ENCODE measurements around the gene TRIM2.

The TRIM2 gene

GRCh38 chr4:153346563-153346962, 142.3 kb downstream of the TRIM2 start:
- Histone ChIP-seq H3K4me3 (ENCODE audit: extremely low read depth, insufficient read depth, low read length, poor library complexity, severe bottlenecking) (no peak overlapping the region), H3K27ac (ENCODE audit: low read depth, low read length, severe bottlenecking) (no peak overlapping the region), H3K4me1 (ENCODE audit: control insufficient read depth, insufficient read depth, low read length, poor library complexity, severe bottlenecking) (peaks cover 26% of the 10 kb centered on the region), H3K36me3 (ENCODE audit: control insufficient read depth, insufficient read depth, low read length) (peaks cover 4% of the 10 kb centered on the region), H3K9me3 (ENCODE audit: control insufficient read depth, low read length) (no peaks in the 10 kb centered on the region)
- 50 to 53% methylated on average over 4 to 5 of the region's 5 CpGs for WGBS, 2 experiments (ENCODE audit: insufficient coverage in 2 of 2)

DNA sequence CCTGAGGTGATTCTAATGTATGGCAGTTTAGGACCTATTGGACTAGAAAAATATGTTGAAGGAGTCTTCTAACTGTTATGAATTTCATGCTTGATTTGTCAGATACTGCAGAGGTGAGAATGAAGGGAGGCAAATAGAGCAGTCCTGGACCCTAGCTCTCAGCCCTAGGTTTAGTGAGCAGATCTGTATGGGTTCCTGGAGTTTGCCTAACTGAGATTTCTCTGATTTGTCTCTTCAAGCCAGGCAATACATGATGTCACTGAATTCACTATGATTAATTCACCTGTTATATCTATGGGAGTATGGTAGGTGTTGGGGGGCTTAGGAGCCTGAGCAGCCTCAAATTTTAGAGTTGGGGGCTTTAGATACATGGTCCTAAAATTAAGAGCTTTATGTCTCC, 142.9 kb downstream of the TRIM2 start:
- Histone ChIP-seq H3K4me1 (ENCODE audit: control insufficient read depth, insufficient read depth, low read length, poor library complexity, severe bottlenecking) (peaks cover 20% of the 10 kb centered on the region), H3K4me3 (ENCODE audit: extremely low read depth, insufficient read depth, low read length, poor library complexity, severe bottlenecking) (no peak overlapping the region)

DNA sequence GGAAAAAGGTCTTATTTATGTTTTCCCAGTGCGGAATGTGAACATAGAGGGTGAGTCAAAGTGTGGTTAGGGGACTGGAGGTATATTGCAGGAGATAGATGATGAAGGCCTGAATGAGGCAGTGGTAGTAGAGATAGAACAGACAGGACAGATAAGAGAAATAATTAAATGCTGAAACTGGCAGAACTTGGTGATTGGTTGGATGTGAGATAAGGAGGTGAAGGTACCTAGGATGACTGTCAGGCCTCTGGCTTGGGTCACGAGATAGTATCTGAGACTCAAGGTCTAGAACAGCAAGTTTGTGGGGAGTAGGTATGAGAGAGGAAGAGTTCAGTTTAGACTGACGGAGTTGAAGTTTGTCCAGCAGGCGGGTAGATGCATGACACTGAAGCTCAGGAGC, 143.8 kb downstream of the TRIM2 start:
- Histone ChIP-seq H3K4me1 (ENCODE audit: control insufficient read depth, insufficient read depth, low read length, poor library complexity, severe bottlenecking) (peaks cover 17% of the 10 kb centered on the region), H3K4me3 (ENCODE audit: extremely low read depth, insufficient read depth, low read length, poor library complexity, severe bottlenecking) (no peak overlapping the region), H3K27ac (ENCODE audit: low read depth, low read length, severe bottlenecking) (no peak overlapping the region), H3K36me3 (ENCODE audit: control insufficient read depth, insufficient read depth, low read length) (peaks cover 4% of the 10 kb centered on the region), H3K9me3 (ENCODE audit: control insufficient read depth, low read length) (no peaks in the 10 kb centered on the region)
- 89 to 93% methylated on average over 3 to 4 of the region's 4 CpGs for WGBS, 2 experiments (ENCODE audit: insufficient coverage in 2 of 2)

More for the DNA sequence above, 142.9 kb downstream of the TRIM2 start:
- Histone ChIP-seq H3K36me3 (ENCODE audit: control insufficient read depth, insufficient read depth, low read length) (peaks cover 4% of the 10 kb centered on the region), H3K27ac (ENCODE audit: low read depth, low read length, severe bottlenecking) (no peak overlapping the region), H3K9me3 (ENCODE audit: control insufficient read depth, low read length) (no peaks in the 10 kb centered on the region)

DNA sequence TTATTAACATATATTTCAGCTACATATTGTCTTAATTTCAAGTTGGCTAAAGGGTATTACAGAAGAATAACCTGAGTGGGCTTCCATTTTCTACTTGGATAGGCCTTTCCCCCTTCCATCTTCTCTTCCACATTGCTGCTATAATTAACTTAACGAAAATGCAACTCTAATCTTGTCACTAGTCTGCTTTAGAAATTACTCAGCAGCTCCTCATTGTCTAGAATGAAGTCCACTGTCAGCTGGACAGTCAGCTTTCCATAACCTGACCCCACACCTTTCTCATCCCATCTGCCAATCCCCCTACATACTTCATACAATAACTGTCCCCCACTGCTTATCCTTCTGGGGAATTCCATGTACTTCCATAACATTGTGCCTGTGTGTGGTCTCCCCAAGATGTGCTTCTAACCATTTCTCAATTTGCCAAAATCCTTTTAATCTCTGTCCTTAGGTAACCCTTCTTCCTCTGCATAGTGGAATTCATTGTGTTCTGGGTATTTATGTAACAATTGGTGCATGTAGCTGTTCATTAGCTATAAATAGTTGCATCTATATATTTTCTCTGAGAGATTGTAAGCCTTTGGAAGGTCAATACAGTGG, 145.1 kb downstream of the TRIM2 start:
- no peak overlapping the region for H3K4me3 ChIP-seq (ENCODE audit: extremely low read depth, insufficient read depth, low read length, poor library complexity, severe bottlenecking)
- H3K27ac ChIP-seq (ENCODE audit: low read depth, low read length, severe bottlenecking), result no peak overlapping the region
- H3K36me3 ChIP-seq (ENCODE audit: control insufficient read depth, insufficient read depth, low read length), result peaks cover 4% of the 10 kb centered on the region
- no peaks in the 10 kb centered on the region for H3K9me3 ChIP-seq (ENCODE audit: control insufficient read depth, low read length)
- H3K4me1 ChIP-seq (ENCODE audit: control insufficient read depth, insufficient read depth, low read length, poor library complexity, severe bottlenecking), result peaks cover 12% of the 10 kb centered on the region
- 89 to 100% methylated on average over 1 of the region's 1 CpG for WGBS, 2 experiments (ENCODE audit: insufficient coverage in 2 of 2)

DNA sequence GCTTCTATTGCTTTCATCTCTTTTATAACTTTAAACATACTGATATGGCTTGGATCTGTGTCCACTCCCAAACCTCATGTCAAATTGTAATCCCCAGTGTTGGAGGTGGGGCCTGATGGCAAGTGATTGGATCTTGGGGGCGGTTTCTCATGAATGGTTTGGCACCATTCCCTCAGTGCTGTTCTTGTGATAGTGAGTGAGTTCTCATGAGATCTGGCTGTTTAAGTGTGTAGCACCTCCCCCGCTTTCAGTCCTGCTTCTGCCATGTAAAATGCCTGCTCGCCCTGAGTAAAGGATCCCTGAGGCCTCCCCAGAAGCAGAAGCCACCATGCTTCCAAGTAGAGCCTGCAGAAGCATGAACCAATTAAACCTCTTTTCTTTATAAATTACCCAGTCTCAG, 157.9 kb downstream of the TRIM2 start:
- Histone ChIP-seq H3K4me1 (ENCODE audit: control insufficient read depth, insufficient read depth, low read length, poor library complexity, severe bottlenecking) (no peaks in the 10 kb centered on the region), H3K4me3 (ENCODE audit: extremely low read depth, insufficient read depth, low read length, poor library complexity, severe bottlenecking) (no peak overlapping the region), H3K9me3 (ENCODE audit: control insufficient read depth, low read length) (no peaks in the 10 kb centered on the region), H3K36me3 (ENCODE audit: control insufficient read depth, insufficient read depth, low read length) (peaks cover 26% of the 10 kb centered on the region), H3K27ac (ENCODE audit: low read depth, low read length, severe bottlenecking) (no peak overlapping the region)
- WGBS, 2 experiments (ENCODE audit: insufficient coverage in 2 of 2), result 80 to 81% methylated on average over 2 of the region's 3 CpGs

DNA sequence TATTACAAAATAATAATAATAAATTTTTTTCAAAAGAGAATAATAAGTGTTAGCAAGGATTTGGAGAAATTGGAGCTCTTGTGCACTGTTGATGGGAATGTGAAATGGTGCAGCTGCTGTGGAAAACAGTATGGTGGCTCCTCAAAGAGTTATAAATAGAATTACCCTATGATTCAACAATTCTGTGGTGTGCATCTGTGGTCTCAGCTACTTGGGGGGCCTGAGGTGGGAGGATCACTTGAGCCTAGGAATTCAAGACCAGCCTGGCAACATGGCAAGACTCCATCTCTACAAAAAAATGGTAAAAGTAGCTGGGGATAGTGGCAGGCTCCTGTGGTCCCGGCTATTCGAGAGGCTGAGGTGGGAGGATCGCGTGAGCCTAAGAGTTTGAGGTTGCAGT, 159.8 kb downstream of the TRIM2 start:
- peaks cover 31% of the 10 kb centered on the region for H3K36me3 ChIP-seq (ENCODE audit: control insufficient read depth, insufficient read depth, low read length)
- WGBS, 2 experiments (ENCODE audit: insufficient coverage in 2 of 2), result 100% methylated on average over 4 of the region's 4 CpGs; no CpG with 5 or more reads in 1 of the 2 experiments
- H3K27ac ChIP-seq (ENCODE audit: low read depth, low read length, severe bottlenecking), result no peak overlapping the region
- H3K4me1 ChIP-seq (ENCODE audit: control insufficient read depth, insufficient read depth, low read length, poor library complexity, severe bottlenecking), result no peaks in the 10 kb centered on the region
- H3K4me3 ChIP-seq (ENCODE audit: extremely low read depth, insufficient read depth, low read length, poor library complexity, severe bottlenecking), result no peak overlapping the region
- H3K9me3 ChIP-seq (ENCODE audit: control insufficient read depth, low read length), result no peaks in the 10 kb centered on the region

DNA sequence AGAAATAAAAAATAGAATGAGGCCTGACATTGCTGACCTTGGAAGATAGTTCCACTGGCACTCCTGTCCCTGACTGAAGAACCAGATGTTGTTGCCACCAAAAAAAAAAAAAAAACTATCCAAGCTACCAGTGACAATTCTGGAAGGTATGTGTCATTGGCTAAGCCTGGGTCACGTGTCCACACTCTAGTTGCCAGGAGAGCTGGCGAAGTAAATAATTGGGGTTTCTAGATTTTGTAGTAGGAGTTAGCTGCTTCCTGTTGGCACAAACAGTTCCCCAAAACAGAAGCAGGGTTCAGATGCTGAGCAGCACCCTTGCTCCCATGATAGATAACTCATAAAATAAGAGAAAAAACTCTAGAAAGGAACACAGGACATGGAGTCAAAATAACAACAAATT, 160.8 kb downstream of the TRIM2 start:
- Histone ChIP-seq H3K4me1 (ENCODE audit: control insufficient read depth, insufficient read depth, low read length, poor library complexity, severe bottlenecking) (no peaks in the 10 kb centered on the region), H3K4me3 (ENCODE audit: extremely low read depth, insufficient read depth, low read length, poor library complexity, severe bottlenecking) (no peak overlapping the region), H3K27ac (ENCODE audit: low read depth, low read length, severe bottlenecking) (no peak overlapping the region), H3K36me3 (ENCODE audit: control insufficient read depth, insufficient read depth, low read length) (peaks cover 32% of the 10 kb centered on the region), H3K9me3 (ENCODE audit: control insufficient read depth, low read length) (no peaks in the 10 kb centered on the region)
- 93 to 100% methylated on average over 2 of the region's 2 CpGs for WGBS, 2 experiments (ENCODE audit: insufficient coverage in 2 of 2)

DNA sequence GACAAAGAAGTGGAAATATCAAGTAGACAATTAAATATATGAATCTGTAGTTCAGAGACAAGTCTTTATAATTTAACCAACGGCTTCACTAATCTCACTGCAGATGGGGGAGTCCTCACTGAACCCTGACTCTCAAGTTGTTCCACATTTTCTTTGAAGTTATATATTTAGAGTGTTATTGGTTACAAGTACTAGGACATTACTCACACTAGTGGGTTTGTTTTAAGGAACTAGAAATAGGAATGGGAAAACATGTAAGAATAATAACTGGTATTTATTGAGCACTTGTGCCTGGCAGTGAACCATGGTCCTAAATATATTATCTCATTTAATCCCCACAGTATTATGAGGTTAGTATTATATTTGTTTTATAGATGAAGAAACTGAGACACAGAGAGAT, 162.2 kb downstream of the TRIM2 start:
- Histone ChIP-seq H3K4me1 (ENCODE audit: control insufficient read depth, insufficient read depth, low read length, poor library complexity, severe bottlenecking) (no peaks in the 10 kb centered on the region), H3K36me3 (ENCODE audit: control insufficient read depth, insufficient read depth, low read length) (peaks cover 44% of the 10 kb centered on the region), H3K4me3 (ENCODE audit: extremely low read depth, insufficient read depth, low read length, poor library complexity, severe bottlenecking) (no peak overlapping the region), H3K27ac (ENCODE audit: low read depth, low read length, severe bottlenecking) (no peak overlapping the region), H3K9me3 (ENCODE audit: control insufficient read depth, low read length) (no peaks in the 10 kb centered on the region)
- no CpG with 5 or more reads among the region's 1 CpG for WGBS, 2 experiments (ENCODE audit: insufficient coverage in 2 of 2)

DNA sequence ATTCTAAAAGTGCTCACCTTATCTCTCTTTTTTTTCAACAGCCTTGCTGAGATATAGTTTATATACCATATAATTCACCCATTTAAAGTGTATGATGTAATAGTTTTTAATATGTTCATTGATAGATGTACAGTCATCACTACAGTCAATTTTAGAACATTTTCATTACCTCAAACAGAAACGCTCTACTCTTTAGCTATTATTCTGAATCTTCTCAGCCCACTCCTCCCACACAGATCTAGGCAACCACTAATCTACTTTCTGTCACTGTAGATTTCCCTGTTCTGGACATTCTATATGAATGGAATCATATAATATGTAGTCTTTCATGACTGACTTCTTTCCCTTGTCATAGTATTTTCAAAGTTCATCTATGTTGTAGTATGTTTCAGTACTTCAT, 162.8 kb downstream of the TRIM2 start:
- Histone ChIP-seq H3K9me3 (ENCODE audit: control insufficient read depth, low read length) (no peaks in the 10 kb centered on the region), H3K4me1 (ENCODE audit: control insufficient read depth, insufficient read depth, low read length, poor library complexity, severe bottlenecking) (no peaks in the 10 kb centered on the region), H3K36me3 (ENCODE audit: control insufficient read depth, insufficient read depth, low read length) (peaks cover 50% of the 10 kb centered on the region), H3K27ac (ENCODE audit: low read depth, low read length, severe bottlenecking) (no peak overlapping the region), H3K4me3 (ENCODE audit: extremely low read depth, insufficient read depth, low read length, poor library complexity, severe bottlenecking) (no peak overlapping the region)
- WGBS, 2 experiments (ENCODE audit: insufficient coverage in 2 of 2), result no CpG with 5 or more reads among the region's 1 CpG

DNA sequence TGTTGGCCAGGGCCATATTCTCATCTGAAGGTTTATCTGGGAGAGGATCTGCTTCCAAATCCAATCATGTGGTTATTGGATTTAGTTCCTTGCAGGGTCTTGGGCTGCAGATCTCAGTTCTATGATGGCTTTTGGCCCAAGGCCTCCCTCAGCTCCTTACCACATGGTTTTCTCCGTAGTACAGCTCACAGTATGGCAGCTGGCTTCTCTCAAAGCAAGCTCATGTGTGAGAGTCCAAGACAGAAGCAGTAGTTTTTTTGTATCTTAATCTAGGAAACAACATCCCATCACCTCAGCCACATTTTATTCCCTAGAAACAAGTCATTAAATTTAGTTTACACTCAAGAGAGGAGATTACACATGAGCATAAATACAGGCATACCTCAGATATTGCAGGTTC, 164.8 kb downstream of the TRIM2 start:
- Histone ChIP-seq H3K36me3 (ENCODE audit: control insufficient read depth, insufficient read depth, low read length) (peaks cover 44% of the 10 kb centered on the region), H3K27ac (ENCODE audit: low read depth, low read length, severe bottlenecking) (no peak overlapping the region)
- WGBS, 2 experiments (ENCODE audit: insufficient coverage in 2 of 2), result 100% methylated on average over 1 of the region's 1 CpG

DNA sequence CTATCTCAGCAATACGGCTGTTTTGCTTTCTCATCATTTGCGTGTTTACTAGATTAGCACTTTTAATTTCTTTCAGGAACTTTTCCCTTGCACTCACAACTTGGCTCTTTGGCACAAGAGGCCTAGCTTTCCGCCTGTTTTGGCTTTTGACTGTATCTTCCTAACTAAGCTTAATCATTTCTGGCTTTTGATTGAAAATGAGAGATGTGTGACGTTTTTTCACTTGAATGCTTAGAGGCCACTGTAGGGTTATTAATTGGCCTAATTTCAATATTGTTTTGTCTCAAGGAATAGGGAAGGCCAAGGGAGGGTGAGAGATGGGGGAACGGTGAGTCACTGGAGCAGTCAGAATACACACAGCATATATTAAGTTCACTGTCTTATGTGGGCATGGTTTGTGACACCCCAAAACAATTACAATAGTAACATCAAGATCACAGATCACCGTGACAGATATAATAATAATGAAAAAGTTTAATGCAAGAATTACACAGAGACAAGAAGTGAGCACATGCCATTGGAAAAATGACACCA, 167.5 kb downstream of the TRIM2 start:
- H3K4me1 ChIP-seq (ENCODE audit: control insufficient read depth, insufficient read depth, low read length, poor library complexity, severe bottlenecking), result no peaks in the 10 kb centered on the region
- peaks cover 37% of the 10 kb centered on the region for H3K36me3 ChIP-seq (ENCODE audit: control insufficient read depth, insufficient read depth, low read length)
- H3K9me3 ChIP-seq (ENCODE audit: control insufficient read depth, low read length), result peaks cover 3% of the 10 kb centered on the region
- H3K27ac ChIP-seq (ENCODE audit: low read depth, low read length, severe bottlenecking), result no peak overlapping the region
- no peak overlapping the region for H3K4me3 ChIP-seq (ENCODE audit: extremely low read depth, insufficient read depth, low read length, poor library complexity, severe bottlenecking)
- WGBS, 2 experiments (ENCODE audit: insufficient coverage in 2 of 2), result 93 to 97% methylated on average over 3 to 4 of the region's 6 CpGs

More for the DNA sequence above, 164.8 kb downstream of the TRIM2 start:
- Histone ChIP-seq H3K4me1 (ENCODE audit: control insufficient read depth, insufficient read depth, low read length, poor library complexity, severe bottlenecking) (no peaks in the 10 kb centered on the region), H3K4me3 (ENCODE audit: extremely low read depth, insufficient read depth, low read length, poor library complexity, severe bottlenecking) (no peak overlapping the region), H3K9me3 (ENCODE audit: control insufficient read depth, low read length) (peaks cover 3% of the 10 kb centered on the region)

All from mesodermal cell (in vitro differentiated cells).